GM18498 (cell line): ENCODE results near the gene SH3PXD2B.
"Not testable (repeated sequence)": the region's sequence is repeated elsewhere in the genome, so short reads cannot be mapped to it uniquely, and the experiment has no call there.

Source experiments
- ATAC-seq: cut with Tn5 transposase; IDR thresholded peaks from one replicate; pipeline ENCODE4 v1.9.1; 2021; ENCODE audit warnings: mild to moderate bottlenecking, moderate library complexity; ENCODE audit not compliant: unreplicated experiment

The SH3PXD2B gene

GRCh38 chr5:172420235-172420939, 33.9 kb downstream of the SH3PXD2B start:
- ATAC-seq, result no peak

- no peak for ATAC-seq
Observed at GRCh38 chr5:172418862-172419814, 35.2 kb downstream of the SH3PXD2B start.

- ATAC-seq, result no peak
Observed at GRCh38 chr5:172417983-172418630, 36.2 kb downstream of the SH3PXD2B start.

GRCh38 chr5:172417130-172417841, 37.0 kb downstream of the SH3PXD2B start:
- ATAC-seq, result no peak

GRCh38 chr5:172415362-172416275, 38.7 kb downstream of the SH3PXD2B start:
- ATAC-seq, result no peak

- no peak for ATAC-seq
Observed at GRCh38 chr5:172414531-172415361, 39.6 kb downstream of the SH3PXD2B start.

GRCh38 chr5:172413601-172414171, 40.6 kb downstream of the SH3PXD2B start:
- no peak for ATAC-seq

- ATAC-seq, result no peak
Observed at GRCh38 chr5:172412724-172413286, 41.5 kb downstream of the SH3PXD2B start.

GRCh38 chr5:172411484-172412072, 42.7 kb downstream of the SH3PXD2B start:
- ATAC-seq, result no peak

- ATAC-seq, result no peak
Observed at GRCh38 chr5:172410662-172411483, 43.5 kb downstream of the SH3PXD2B start.

- ATAC-seq, result no peak
Observed at GRCh38 chr5:172410160-172410559, 44.2 kb downstream of the SH3PXD2B start.

GRCh38 chr5:172409477-172409876, 44.8 kb downstream of the SH3PXD2B start:
- ATAC-seq, result not testable (repeated sequence)

GRCh38 chr5:172407822-172408221, 46.5 kb downstream of the SH3PXD2B start:
- no peak for ATAC-seq

GRCh38 chr5:172407241-172407691, 47.1 kb downstream of the SH3PXD2B start:
- ATAC-seq, result no peak

GRCh38 chr5:172405226-172406107, 48.9 kb downstream of the SH3PXD2B start:
- no peak for ATAC-seq

- ATAC-seq, result no peak
Observed at GRCh38 chr5:172404746-172405145, 49.6 kb downstream of the SH3PXD2B start.
